NOMO-1 (cell line): ENCODE measurements around the gene NCR3LG1.

Source experiments
- DNase-seq, 2 experiments: peaks; one replicate each; lab custom pipeline; 2025; ENCODE audit not compliant: unreplicated experiment in 2 of 2; lab: John Stamatoyannopoulos, UW

Gene NCR3LG1

GRCh38 chr11:17369684-17370243 lies 18.2 kb downstream of the NCR3LG1 start:
- no peak for DNase-seq

- no peak for DNase-seq
Measured at GRCh38 chr11:17371614-17372013, 20.0 kb downstream of the NCR3LG1 start.

GRCh38 chr11:17375547-17375946 lies 23.9 kb downstream of the NCR3LG1 start:
- no peak for DNase-seq

DNA sequence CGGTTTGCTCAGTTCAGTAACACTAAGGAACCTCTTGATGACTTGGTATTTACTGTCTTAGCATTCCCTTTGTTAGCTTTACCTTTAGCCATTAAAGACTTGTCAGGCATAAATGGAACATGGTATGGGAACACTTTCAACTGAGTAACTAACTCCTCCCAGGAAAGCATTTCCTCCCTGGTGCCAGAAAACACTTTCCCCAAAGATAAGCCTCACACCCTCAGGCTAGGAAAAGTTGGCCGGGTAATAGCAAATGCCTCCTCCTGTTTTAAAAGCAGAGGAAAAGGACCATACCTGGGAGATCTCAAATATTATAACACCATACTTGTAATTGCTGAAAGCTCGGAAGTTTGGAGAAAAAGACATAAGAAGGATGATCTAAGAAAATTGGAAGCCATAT lies 24.9 kb downstream of the NCR3LG1 start:
- DNase-seq = no peak

- DNase-seq = no peak
Measured at GRCh38 chr11:17378655-17379054, 27.1 kb downstream of the NCR3LG1 start.

DNA sequence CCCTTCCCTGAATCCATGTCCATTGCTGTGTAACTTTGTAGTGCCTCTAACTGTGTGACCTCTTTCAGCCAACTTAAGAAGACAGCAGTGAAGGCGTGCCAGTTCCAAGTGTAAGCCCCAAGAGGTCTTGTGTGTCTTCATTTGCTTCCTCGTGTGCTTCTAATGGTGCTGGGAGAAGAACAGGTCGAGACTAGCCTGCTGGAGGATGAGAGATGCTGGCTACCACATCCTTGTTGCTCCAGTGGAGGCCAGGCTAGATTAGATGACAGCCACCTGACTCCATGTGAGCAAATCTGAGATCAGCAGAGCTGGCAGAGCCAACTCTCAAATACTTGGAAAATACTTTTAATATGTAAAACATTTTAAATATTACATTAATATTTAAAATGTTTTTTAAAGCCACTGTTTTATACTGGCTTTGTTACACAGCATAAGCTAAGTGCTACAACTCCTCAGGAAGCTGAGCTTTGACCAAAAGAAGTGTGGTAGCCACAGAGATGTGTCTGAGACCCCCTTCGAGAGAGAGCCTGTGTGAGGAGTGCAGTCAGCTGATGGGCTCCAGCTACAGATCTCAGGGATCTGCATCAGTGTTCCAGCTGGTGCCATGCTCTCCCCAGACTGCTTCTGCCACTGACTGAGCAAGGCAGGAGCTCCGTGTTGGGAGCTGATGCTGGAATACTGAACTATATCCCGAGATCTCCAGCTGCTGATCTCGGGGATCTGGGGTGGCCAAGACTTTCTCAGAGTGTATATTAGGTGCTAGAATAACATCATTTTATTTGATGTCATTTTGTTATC lies 28.0 kb downstream of the NCR3LG1 start:
- no peak for DNase-seq

DNA sequence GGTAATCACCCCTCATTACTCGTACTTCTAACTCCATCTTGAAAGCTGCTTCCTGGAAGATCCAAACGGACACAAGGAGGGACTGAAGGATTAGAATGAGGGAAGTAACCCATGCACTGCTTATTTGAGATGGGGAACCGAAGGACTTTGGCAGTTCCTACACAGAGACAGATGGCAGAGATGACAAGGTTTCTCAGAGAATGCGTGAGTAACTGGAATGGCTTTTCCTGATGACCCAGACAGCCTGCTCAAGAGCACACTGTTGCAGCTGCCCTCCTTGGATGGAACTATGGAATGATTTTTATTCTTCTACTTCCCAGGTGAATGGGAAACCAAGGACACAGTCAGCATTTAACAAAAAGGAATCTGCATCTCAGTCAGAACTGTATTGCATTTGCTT lies 29.6 kb downstream of the NCR3LG1 start:
- DNase-seq = no peak

GRCh38 chr11:17382046-17382728 lies 30.6 kb downstream of the NCR3LG1 start:
- DNase-seq = no peak

- peak; percentile 37 to 69 for DNase-seq
Measured at GRCh38 chr11:17383461-17383860, 31.9 kb downstream of the NCR3LG1 start.

DNA sequence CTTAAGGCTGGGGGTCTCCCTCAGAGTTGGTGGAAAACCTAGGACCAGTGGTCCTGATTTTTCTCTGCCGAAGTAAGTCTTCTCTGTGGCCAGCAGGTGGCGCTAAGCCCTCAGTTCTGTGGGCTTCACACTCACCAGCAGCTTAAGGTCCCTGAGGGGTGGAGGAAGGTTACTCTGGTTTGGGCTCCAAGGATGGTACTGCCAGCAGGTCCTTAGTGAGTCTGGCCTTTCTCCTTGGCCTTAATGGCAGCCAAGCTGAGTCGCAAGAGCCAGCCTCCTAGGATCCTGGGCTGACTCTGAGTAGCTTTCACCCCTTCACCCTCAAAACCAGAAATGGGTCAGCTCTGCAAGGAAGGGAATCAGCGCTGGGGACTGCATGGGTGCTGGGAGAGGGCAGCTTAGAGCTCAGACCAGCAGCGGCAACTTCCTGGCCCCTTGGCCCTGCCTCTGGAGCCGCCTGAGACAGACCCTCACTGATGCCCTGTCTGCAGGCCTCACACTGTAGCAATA lies 32.5 kb downstream of the NCR3LG1 start:
- DNase-seq = peak; percentile 38

GRCh38 chr11:17385492-17385891 lies 33.9 kb downstream of the NCR3LG1 start:
- DNase-seq = no peak

DNA sequence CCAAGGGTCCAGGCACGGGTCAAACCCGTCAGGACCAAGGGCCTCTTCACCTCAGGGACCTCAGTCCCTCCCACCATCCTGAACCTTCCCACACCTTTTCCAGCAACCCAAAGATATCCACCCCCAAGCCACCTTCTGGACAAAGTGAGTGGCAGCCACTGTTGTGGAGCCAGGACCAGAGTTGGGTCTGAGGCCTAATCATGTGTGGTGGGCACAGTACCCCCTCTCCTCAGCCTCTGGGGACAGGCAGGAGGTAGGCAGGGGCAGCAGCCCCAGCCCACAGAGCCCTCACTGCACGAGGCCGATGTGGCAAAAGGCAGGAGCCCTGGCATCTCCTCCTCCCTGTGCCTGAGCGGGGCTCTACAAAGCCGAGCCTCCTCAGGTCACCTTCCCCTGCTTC lies 34.3 kb downstream of the NCR3LG1 start:
- DNase-seq = no peak

- DNase-seq = peak; percentile 50 to 70
Measured at GRCh38 chr11:17386331-17387084, 34.9 kb downstream of the NCR3LG1 start.

- DNase-seq = no peak
Measured at GRCh38 chr11:17387254-17387653, 35.7 kb downstream of the NCR3LG1 start.

DNA sequence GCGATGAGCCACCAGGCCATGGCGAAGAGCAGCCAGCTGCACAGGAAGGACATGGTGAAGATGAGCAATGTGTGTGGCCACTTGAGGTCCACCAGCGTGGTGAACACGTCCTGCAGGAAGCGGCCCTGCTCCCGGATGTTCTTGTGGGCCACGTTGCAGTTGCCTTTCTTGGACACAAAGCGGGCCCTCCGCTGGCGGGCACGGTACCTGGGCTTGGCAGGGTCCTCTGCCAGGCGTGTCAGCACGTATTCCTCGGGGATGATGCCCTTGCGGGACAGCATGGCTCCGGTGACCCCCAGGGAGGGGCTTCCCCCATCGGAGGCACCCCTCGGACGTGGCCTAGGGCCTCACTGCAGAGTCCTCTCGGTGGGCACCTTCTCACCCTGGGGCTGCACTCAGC lies 36.2 kb downstream of the NCR3LG1 start:
- no peak for DNase-seq

- DNase-seq = no peak
Measured at GRCh38 chr11:17388609-17389210, 37.1 kb downstream of the NCR3LG1 start, which contains the start of gene KCNJ11. TSS of gene KCNJ11 (minus strand) at chr11:17388659. CDS start at chr11:17388091, 568 bp downstream.

DNA sequence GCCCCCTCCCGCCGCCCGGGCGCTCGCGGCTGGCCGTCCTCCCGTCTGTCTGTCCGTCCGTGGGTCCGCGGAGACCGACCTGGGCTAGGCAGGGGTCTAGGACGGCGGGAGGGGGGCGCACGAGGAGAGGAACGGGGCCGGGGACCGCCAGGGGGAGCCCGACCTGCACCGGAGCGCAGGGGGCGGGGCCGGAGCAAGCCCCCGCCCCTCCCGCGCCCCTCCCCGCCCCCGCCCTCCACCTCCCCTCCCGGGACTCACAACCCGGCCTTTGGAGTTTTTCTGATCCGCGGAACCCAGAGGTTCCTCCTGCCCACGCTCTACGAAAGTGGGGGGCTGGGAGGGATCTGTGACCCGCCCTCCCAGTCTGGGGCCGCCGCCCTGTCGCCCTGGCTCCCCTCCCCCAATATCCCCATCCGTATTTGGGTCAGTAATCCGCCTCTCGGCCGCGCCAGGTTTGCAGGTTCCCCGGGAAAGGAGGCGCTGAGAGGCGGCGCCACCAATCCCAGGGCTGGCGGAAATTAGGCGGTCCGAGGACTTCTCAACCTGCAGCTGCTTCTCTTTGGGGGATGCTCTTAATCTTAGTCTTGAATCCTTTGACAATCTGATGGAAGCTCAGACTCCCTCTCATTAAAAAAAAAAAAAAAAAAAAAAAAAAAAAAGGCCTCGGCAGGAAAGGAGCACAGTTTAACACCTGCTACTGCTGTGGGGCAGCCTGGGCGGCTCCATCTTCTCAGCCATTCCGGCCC lies 37.8 kb downstream of the NCR3LG1 start:
- DNase-seq = peak; percentile 53 to 69

GRCh38 chr11:17389957-17390649 lies 38.5 kb downstream of the NCR3LG1 start:
- DNase-seq = no peak
